ENCODE results near the gene OTUD7B.

Gene OTUD7B

GRCh38 chr1:149927563-149928400, 82.7 kb downstream of the OTUD7B start, which contains the start of gene SF3B4 (continued):
- TF ChIP-seq ZBTB11 (tag by site-specific recombination; conservative IDR thresholded peaks at IDR 0.05; ENCODE audit: low read depth): peak; percentile 85
- TF ChIP-seq SP7 (tag by site-specific recombination; IDR thresholded peaks at IDR 0.05): peak; percentile 65
- TF ChIP-seq ZNF292 (tag by site-specific recombination; IDR thresholded peaks at IDR 0.05; ENCODE audit: borderline replicate concordance, low read depth): no peak
- TF ChIP-seq ZNF394 (tag by site-specific recombination; IDR thresholded peaks at IDR 0.05; ENCODE audit: borderline replicate concordance): no peak
- no peak for TF ChIP-seq WT1 (tag by site-specific recombination; IDR thresholded peaks at IDR 0.05)
- TF ChIP-seq ZBTB8A (tag by site-specific recombination; IDR thresholded peaks at IDR 0.05): peak; percentile 76
- TF ChIP-seq RBAK (tag by site-specific recombination; IDR thresholded peaks at IDR 0.05): no peak
- TF ChIP-seq ZNF585B (tag by site-specific recombination; IDR thresholded peaks at IDR 0.05): no peak
- no peak for TF ChIP-seq MEIS1 (CRISPR knock-in tag; IDR thresholded peaks at IDR 0.05; ENCODE audit: borderline replicate concordance)
- peak; percentile 53; the same call in 1 of the 2 replicates for TF ChIP-seq ZNF843 (tag by site-specific recombination; IDR thresholded peaks at IDR 0.05)
- no peak for TF ChIP-seq ZNF48 (tag by site-specific recombination; IDR thresholded peaks at IDR 0.05)
- TF ChIP-seq ZFHX2 (tag by site-specific recombination; conservative IDR thresholded peaks at IDR 0.05): 0 out of 2 replicates have a peak, but pooled peaks have one; percentile 39
- peak; percentile 29 for TF ChIP-seq ZNF660 (tag by site-specific recombination; IDR thresholded peaks at IDR 0.05)
- TF ChIP-seq ZXDB (tag by site-specific recombination; IDR thresholded peaks at IDR 0.05): peak; percentile 60; the same call in 1 of the 2 replicates
- no peak for TF ChIP-seq ZNF114 (tag by site-specific recombination; IDR thresholded peaks at IDR 0.05)
- 0 out of 2 replicates have a peak, but pooled peaks have one; percentile 51 for TF ChIP-seq TRIM28 (IDR thresholded peaks at IDR 0.05; ENCODE audit: borderline replicate concordance, low read length)
- TF ChIP-seq HOXA7 (CRISPR knock-in tag; IDR thresholded peaks at IDR 0.05; ENCODE audit: borderline replicate concordance): no peak
- no peak for TF ChIP-seq ZNF10 (tag by site-specific recombination; IDR thresholded peaks at IDR 0.05)
- TF ChIP-seq KLF10 (tag by site-specific recombination; IDR thresholded peaks at IDR 0.05): peak; percentile 72; the same call in 1 of the 2 replicates
- TF ChIP-seq, protein P1, sequence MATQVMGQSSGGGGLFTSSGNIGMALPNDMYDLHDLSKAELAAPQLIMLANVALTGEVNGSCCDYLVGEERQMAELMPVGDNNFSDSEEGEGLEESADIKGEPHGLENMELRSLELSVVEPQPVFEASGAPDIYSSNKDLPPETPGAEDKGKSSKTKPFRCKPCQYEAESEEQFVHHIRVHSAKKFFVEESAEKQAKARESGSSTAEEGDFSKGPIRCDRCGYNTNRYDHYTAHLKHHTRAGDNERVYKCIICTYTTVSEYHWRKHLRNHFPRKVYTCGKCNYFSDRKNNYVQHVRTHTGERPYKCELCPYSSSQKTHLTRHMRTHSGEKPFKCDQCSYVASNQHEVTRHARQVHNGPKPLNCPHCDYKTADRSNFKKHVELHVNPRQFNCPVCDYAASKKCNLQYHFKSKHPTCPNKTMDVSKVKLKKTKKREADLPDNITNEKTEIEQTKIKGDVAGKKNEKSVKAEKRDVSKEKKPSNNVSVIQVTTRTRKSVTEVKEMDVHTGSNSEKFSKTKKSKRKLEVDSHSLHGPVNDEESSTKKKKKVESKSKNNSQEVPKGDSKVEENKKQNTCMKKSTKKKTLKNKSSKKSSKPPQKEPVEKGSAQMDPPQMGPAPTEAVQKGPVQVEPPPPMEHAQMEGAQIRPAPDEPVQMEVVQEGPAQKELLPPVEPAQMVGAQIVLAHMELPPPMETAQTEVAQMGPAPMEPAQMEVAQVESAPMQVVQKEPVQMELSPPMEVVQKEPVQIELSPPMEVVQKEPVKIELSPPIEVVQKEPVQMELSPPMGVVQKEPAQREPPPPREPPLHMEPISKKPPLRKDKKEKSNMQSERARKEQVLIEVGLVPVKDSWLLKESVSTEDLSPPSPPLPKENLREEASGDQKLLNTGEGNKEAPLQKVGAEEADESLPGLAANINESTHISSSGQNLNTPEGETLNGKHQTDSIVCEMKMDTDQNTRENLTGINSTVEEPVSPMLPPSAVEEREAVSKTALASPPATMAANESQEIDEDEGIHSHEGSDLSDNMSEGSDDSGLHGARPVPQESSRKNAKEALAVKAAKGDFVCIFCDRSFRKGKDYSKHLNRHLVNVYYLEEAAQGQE (tag by site-specific recombination; IDR thresholded peaks at IDR 0.05): no peak
- 0 out of 2 replicates have a peak, but pooled peaks have one; percentile 64 for TF ChIP-seq ZNF398 (tag by site-specific recombination; IDR thresholded peaks at IDR 0.05)
- TF ChIP-seq ZNF629 (tag by site-specific recombination; IDR thresholded peaks at IDR 0.05): peak; percentile 59
- TF ChIP-seq ZNF335 (tag by site-specific recombination; conservative IDR thresholded peaks at IDR 0.05): peak; percentile 97
- TF ChIP-seq ZNF521 (tag by site-specific recombination; IDR thresholded peaks at IDR 0.05): no peak
- TF ChIP-seq, protein P2, sequence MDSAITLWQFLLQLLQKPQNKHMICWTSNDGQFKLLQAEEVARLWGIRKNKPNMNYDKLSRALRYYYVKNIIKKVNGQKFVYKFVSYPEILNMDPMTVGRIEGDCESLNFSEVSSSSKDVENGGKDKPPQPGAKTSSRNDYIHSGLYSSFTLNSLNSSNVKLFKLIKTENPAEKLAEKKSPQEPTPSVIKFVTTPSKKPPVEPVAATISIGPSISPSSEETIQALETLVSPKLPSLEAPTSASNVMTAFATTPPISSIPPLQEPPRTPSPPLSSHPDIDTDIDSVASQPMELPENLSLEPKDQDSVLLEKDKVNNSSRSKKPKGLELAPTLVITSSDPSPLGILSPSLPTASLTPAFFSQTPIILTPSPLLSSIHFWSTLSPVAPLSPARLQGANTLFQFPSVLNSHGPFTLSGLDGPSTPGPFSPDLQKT (IDR thresholded peaks at IDR 0.05; ENCODE audit: borderline replicate concordance, low read depth, low read length): no peak; the same call in 1 of the 2 replicates
- TF ChIP-seq ZNF692 (tag by site-specific recombination; IDR thresholded peaks at IDR 0.05): peak; percentile 7
- TF ChIP-seq PRDM1 (tag by site-specific recombination; IDR thresholded peaks at IDR 0.05): no peak
